ENCODE data around the gene NFE2L1. TPM values are rescaled to one million over a fixed set of nuclear protein-coding genes. Genes with fewer than 3 reads are reported as not detected.

Gene NFE2L1
- total and polyA plus RNA-seq, 2 of the 8 experiments (the other 6 are each of a cell fraction or from before 2014, with no cell fraction given) = 140 to 143 TPM

- Histone ChIP-seq H2BK12ac (ENCODE audit: low read depth, low read length) (no peak overlapping the region), H3K4me3 (ENCODE audit: extremely low read depth in 1 of 4, insufficient read depth in 2 of 4, low read depth in 3 of 4, low read length in 4 of 4) (no peak overlapping the region), H2BK120ac (replicated peaks; ENCODE audit: low read depth, low read length) (no peak overlapping the region), H3K27me3 (replicated peaks in 1 of 4; ENCODE audit: control insufficient read depth in 3 of 4, extremely low read depth in 1 of 4, insufficient read depth in 3 of 4, low read length in 3 of 4) (peaks cover 2 to 23% (median 17%) of the 10 kb centered on the region in 4 experiments), H4K5ac (ENCODE audit: insufficient read length, low read depth, low read length) (no peak overlapping the region), H3K9me3 (ENCODE audit: insufficient read depth in 2 of 2, low read depth in 1 of 2, low read length in 1 of 2) (no peaks in the 10 kb centered on the region), H3K4me1 (replicated peaks in 1 of 4; ENCODE audit: control insufficient read depth in 3 of 4, insufficient read depth in 4 of 4, low read length in 3 of 4) (peaks cover 0 to 21% (median 11%) of the 10 kb centered on the region in 4 experiments; a peak in 5 of 7 replicates), H3K36me3 (ENCODE audit: control insufficient read depth in 2 of 4, insufficient read depth in 4 of 4, low read length in 3 of 4) (no peaks in the 10 kb centered on the region), H3K4ac (replicated peaks; ENCODE audit: insufficient read length, low read depth, low read length) (no peak overlapping the region), H3K18ac (ENCODE audit: extremely low read depth, low read length) (no peak overlapping the region), H4K20me1 (replicated peaks in 1 of 2; ENCODE audit: control insufficient read depth in 1 of 2, insufficient read depth in 2 of 2, low read length in 2 of 2) (no peaks in the 10 kb centered on the region), H2BK15ac (ENCODE audit: low read length) (no peak overlapping the region), H2AFZ (ENCODE audit: low read length) (no peak overlapping the region), H3K14ac (ENCODE audit: insufficient read length) (no peak overlapping the region), H3K4me2 (ENCODE audit: insufficient read depth in 1 of 2, low read depth in 2 of 2, low read length in 2 of 2) (no peak overlapping the region), H3K79me1 (ENCODE audit: low read depth, low read length) (no peaks in the 10 kb centered on the region), H4K91ac (replicated peaks; ENCODE audit: insufficient read length, low read length) (no peak overlapping the region), H4K8ac (ENCODE audit: extremely low read depth, insufficient read depth, low read length) (no peak overlapping the region), H3K9ac (replicated peaks in 1 of 4; ENCODE audit: extremely low read depth in 1 of 4, low read depth in 3 of 4, low read length in 3 of 4) (no peak overlapping the region), H3K23ac (ENCODE audit: insufficient read length) (no peak overlapping the region), H3K79me2 (ENCODE audit: control insufficient read depth in 1 of 2, insufficient read depth in 2 of 2, low read length in 2 of 2) (no peaks in the 10 kb centered on the region), H2BK20ac (ENCODE audit: low read length) (no peak overlapping the region), H3K27ac (ENCODE audit: low read depth, low read length) (no peak overlapping the region), H2BK5ac (ENCODE audit: low read depth, low read length) (no peak overlapping the region), H2AK5ac (ENCODE audit: low read depth, low read length) (no peak overlapping the region), H3K23me2 (ENCODE audit: low read depth, low read length) (peaks cover 18% of the 10 kb centered on the region), H3K56ac (replicated peaks; ENCODE audit: insufficient read length, low read depth, low read length) (no peak overlapping the region)
- FAIRE-seq = no peak
- ChIA-PET POLR2A (ENCODE audit: partially characterized antibody) (no interaction called here), CTCF (ENCODE audit: partially characterized antibody) (interaction anchor here (0.6 to 27.8 kb wide), 6 partner anchors 22 to 178 kb away, joined by 3 to 698 read pairs (median 149); partner anchors contain the start of genes CDK5RAP3, PNPO and PRR15L)
- 95% methylated on average over 5 of the region's 5 CpGs; no CpG with 5 or more reads in 1 of the 2 experiments for WGBS, 2 experiments (ENCODE audit: extremely low coverage in 1 of 2, insufficient coverage in 1 of 2, insufficient read length in 1 of 2, insufficient replicate concordance in 2 of 2, low coverage in 1 of 2, low lambda C conversion rate in 2 of 2, missing lambda C conversion rate in 1 of 2)
- no peak for DNase-seq (ENCODE audit: low read depth in 1 of 2, low spot score in 2 of 2)
- TF ChIP-seq RAD21 (IDR thresholded peaks at IDR 0.05 in 1 of 2, conservative IDR thresholded peaks at IDR 0.05 in 1 of 2; ENCODE audit: low read depth in 2 of 2, low read length in 2 of 2) = no peak
- no peak for TF ChIP-seq NRF1 (IDR thresholded peaks at IDR 0.05; ENCODE audit: low read depth, low read length)
- no peak for TF ChIP-seq RFX5 (IDR thresholded peaks at IDR 0.05; ENCODE audit: borderline replicate concordance, low read depth, low read length)
- no peak for TF ChIP-seq CEBPB (IDR thresholded peaks at IDR 0.05; ENCODE audit: low read depth, low read length)
- TF ChIP-seq SIN3A (conservative IDR thresholded peaks at IDR 0.05 in 1 of 2, IDR thresholded peaks at IDR 0.05 in 1 of 2; ENCODE audit: low read depth in 1 of 2, low read length in 2 of 2) = no peak
- no peak for TF ChIP-seq SP2 (IDR thresholded peaks at IDR 0.05; ENCODE audit: low read length)
- no peak for TF ChIP-seq SRF (IDR thresholded peaks at IDR 0.05; ENCODE audit: low read depth, low read length)
- TF ChIP-seq TCF12 (IDR thresholded peaks at IDR 0.05; ENCODE audit: low read depth, low read length) = no peak
- TF ChIP-seq EP300 (IDR thresholded peaks at IDR 0.05; ENCODE audit: borderline replicate concordance in 1 of 2, low read depth in 2 of 2, low read length in 2 of 2) = no peak
- no peak for TF ChIP-seq E2F6 (IDR thresholded peaks at IDR 0.05)
- TF ChIP-seq, protein P1, sequence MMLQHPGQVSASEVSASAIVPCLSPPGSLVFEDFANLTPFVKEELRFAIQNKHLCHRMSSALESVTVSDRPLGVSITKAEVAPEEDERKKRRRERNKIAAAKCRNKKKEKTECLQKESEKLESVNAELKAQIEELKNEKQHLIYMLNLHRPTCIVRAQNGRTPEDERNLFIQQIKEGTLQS (IDR thresholded peaks at IDR 0.05; ENCODE audit: insufficient read depth, low read depth, low read length) = no peak
- TF ChIP-seq RXRA (IDR thresholded peaks at IDR 0.05; ENCODE audit: insufficient read depth, low read depth, low read length) = no peak
Observed at GRCh38 chr17:48021934-48022333, 26.2 kb upstream of the NFE2L1 start.

All from H1 (cell line).